NOMO-1 (cell line): Measurements from ENCODE around the gene ZRANB2.

Experiments used
- DNase-seq, 2 experiments: peaks; one replicate each; lab custom pipeline; 2025; ENCODE audit not compliant: unreplicated experiment in 2 of 2; lab: John Stamatoyannopoulos, UW

The ZRANB2 gene

DNA sequence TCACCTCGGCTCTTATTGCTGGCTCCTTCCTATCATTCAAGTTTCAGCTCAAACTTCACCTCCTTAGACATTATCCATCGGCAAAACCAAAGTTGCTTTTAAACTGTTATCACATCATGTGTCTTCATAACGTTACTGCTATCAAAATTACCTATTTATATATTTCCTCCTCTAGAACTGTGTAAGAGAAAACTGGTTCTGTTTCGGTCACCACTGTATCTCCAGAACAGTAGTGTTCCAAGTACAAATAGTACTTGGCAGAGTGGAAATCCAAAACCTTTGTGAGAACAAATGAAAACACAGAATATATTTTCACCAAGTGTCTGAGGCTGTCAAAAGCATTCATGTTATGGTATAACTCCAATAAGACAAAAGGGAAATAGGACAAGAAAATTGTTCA, 9.1 kb downstream of the ZRANB2 start:
- DNase-seq = no peak

GRCh38 chr1:71068325-71069240, 12.3 kb downstream of the ZRANB2 start:
- DNase-seq = no peak

DNA sequence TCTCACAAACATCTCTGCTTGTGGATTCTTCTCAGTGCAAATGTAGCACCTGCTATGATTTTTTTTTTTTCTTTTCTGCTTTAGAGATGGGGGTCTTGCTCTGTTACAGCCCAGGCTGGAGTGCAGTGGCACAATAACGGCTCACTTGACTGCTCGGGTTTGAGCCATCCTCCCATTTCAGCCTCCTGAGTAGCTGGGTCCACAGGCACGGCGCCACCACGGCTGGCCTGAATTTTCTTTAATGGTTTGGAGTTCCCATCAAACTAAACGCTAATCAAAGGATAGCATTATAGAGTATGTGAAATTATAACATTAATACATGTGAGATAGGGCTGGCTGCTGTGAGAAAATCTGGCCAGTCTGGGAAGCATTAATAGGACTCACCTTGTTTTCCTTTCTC, 26.0 kb downstream of the ZRANB2 start:
- DNase-seq = no peak

DNA sequence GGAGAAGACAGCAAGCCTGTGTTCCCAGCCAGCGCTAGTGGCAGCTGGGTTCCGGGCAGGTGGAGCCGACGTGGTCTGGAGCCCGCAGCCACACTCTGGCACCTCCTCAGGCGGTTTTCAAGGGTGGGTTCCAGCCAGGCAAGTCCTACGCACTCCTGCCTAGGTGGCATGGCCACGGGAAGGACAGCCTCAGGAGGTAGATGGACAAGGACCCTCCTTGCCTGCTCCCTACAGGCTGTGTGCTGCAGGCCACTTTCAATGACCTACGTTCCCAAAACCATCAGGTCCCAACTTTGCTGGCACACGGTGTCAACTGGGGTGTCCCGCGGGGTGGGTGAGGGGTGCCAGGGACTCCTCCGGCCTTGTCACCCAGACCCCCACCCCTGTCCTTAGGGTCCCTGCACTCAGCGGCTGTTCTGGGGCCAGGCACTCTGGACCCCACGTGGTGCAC, 26.5 kb downstream of the ZRANB2 start:
- DNase-seq = no peak

GRCh38 chr1:71053758-71054157, 27.1 kb downstream of the ZRANB2 start:
- no peak for DNase-seq

- DNase-seq = no peak
Measured at GRCh38 chr1:71053146-71053545, 27.7 kb downstream of the ZRANB2 start.

- DNase-seq = peak; percentile 28 to 56
Measured at GRCh38 chr1:71049951-71050598, 30.8 kb downstream of the ZRANB2 start.

GRCh38 chr1:71047635-71048607, 32.9 kb downstream of the ZRANB2 start, which contains the start of gene PTGER3:
Gene PTGER3 (minus strand): TSS chr1:71047816. CDS start chr1:71047577, 239 bp downstream.
- DNase-seq = peak; percentile 21 to 49

GRCh38 chr1:71046891-71047634, 33.8 kb downstream of the ZRANB2 start:
- no peak for DNase-seq

DNA sequence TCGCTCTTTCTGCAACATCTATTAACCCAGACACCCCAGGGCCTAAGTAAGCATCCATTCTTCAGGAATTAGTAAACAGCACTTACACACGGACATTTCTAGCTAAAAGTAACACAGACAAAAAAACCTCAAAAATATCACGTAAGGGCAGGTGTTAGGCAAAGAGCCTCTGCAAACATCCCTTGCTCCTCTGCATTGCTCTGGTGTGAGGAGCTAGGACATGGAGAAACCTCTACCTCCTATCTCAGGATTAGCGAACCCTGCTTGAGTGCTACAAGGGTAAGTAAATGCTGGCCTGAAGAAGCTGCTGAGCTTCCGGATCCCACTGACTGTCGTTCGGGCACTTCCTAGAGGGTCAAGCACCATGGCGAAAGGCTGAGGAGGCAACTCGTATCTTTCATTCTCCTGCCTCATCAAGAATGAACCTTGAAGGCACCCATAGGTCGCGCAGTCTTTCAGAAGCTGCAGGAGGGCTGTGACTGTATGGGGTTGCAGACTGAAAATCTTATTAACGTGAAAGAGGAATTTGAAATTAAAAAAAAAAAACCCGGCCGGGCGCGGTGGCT, 35.3 kb downstream of the ZRANB2 start:
- no peak for DNase-seq

GRCh38 chr1:71044833-71045232, 36.0 kb downstream of the ZRANB2 start:
- DNase-seq = no peak

DNA sequence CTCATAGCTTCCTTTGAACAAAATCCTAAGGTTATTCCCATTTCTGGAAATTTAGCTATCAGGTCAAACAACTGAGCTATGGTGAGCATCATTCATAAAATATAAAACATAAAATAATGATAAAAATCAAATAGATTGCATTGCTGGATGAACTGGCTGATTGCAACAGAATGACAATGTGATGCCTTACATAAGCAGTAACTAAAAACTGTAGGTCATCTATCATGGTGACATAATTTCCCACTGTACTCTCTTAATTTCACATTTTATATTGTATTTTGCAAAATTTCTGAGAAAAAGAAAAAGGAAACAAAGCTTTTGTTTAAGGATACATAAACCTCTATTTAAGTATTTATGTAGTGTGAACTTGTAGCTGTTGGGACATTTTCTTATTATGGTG, 37.8 kb downstream of the ZRANB2 start:
- DNase-seq = no peak

- no peak for DNase-seq
Measured at GRCh38 chr1:71041806-71042205, 39.0 kb downstream of the ZRANB2 start.

GRCh38 chr1:71039661-71040262, 41.1 kb downstream of the ZRANB2 start:
- no peak for DNase-seq

GRCh38 chr1:71038942-71039341, 41.9 kb downstream of the ZRANB2 start:
- DNase-seq = no peak

- no peak for DNase-seq
Measured at GRCh38 chr1:71037829-71038620, 42.8 kb downstream of the ZRANB2 start.

DNA sequence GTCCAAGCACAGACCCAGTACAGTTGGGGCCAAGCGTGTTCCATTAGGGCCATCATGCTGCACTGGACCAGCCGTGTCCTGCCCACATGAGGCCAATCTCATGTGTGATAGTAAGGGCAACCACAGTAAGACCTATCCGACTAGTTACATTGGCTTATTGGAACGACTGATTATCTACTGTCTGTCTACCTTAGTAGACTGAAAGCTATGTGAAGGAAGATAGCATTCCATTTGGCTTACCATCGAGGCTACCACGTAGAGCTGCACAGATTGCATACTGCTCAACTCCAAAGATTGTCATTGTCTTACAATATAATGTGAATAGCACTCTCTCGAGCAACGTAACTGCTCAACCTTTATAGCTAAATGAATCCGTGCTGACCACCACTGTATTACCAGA, 43.8 kb downstream of the ZRANB2 start:
- no peak for DNase-seq

DNA sequence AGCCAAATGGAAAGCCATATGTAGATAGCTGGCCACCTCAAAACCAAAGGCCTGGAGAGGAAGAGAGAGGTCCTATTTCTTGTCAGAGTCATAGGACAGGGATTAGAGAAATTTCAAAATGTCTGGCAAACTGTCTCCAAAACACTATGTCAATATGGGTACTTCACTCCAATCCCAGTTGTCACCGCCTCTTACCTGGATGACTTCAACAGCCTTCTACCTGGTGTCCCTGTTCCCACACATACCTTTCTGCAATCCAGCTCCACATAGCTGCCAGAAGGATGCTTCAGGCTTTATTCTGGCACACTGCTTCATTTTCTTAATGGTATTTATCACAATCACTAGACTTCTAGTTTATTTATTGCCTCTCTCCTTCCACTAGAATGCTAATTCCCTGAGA, 47.7 kb downstream of the ZRANB2 start:
- DNase-seq = no peak

DNA sequence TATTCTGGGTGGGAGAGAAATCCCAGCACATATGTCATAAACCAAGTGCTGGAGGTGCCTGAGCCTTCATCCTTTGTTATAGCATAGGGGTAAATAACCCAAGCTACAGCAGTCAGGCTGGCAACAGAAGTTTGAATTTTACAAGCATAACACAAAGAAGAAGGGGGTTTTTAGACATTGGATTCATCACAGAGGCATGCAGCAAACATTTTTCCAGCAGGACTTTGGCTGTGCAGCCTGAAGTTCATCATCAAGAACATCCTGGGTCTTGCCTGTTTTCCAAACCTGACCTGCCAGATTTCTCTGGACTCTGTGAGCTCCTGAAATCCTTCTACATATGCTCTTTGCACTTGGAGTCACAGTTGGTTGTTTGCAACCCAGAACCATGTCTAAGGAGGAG, 49.4 kb downstream of the ZRANB2 start:
- DNase-seq = no peak
